Stomach (tissue), 4 donors: Measurements from ENCODE around the gene SLC25A33.

ENCODE experiments used
- EP300 ChIP-seq: sonication (generic); formaldehyde crosslinking; IDR thresholded peaks from one replicate; pipeline ENCODE4 v1.6.1; 2017; ENCODE audit warnings: antibody characterized with exemption
- POLR2A ChIP-seq, 4 donors: fragments of 450-650 bp; IDR thresholded peaks; one replicate each; pipeline ENCODE4 v1.6.1; 2016; ENCODE audit warnings: antibody characterized with exemption in 4 of 4, control low read depth in 2 of 4, mild to moderate bottlenecking in 1 of 4, moderate library complexity in 1 of 4
- POLR2AphosphoS5 ChIP-seq, 3 donors: sonication (generic); formaldehyde crosslinking; IDR thresholded peaks; one replicate each; pipeline ENCODE4 v1.6.1; 2016; ENCODE audit warnings: antibody characterized with exemption in 3 of 3
- TF ChIP-seq, protein P1 (sequence below), 7 experiments: fragments of 450-650 bp in 4 of 7; fragments of 200-600 bp in 3 of 7; sonication (generic) in 3 of 7; IDR thresholded peaks; one replicate each; pipeline ENCODE4 v1.5.1; 2016 to 2019; ENCODE audit warnings: antibody characterized with exemption in 7 of 7, control low read depth in 2 of 7, mild to moderate bottlenecking in 1 of 7

DNA sequence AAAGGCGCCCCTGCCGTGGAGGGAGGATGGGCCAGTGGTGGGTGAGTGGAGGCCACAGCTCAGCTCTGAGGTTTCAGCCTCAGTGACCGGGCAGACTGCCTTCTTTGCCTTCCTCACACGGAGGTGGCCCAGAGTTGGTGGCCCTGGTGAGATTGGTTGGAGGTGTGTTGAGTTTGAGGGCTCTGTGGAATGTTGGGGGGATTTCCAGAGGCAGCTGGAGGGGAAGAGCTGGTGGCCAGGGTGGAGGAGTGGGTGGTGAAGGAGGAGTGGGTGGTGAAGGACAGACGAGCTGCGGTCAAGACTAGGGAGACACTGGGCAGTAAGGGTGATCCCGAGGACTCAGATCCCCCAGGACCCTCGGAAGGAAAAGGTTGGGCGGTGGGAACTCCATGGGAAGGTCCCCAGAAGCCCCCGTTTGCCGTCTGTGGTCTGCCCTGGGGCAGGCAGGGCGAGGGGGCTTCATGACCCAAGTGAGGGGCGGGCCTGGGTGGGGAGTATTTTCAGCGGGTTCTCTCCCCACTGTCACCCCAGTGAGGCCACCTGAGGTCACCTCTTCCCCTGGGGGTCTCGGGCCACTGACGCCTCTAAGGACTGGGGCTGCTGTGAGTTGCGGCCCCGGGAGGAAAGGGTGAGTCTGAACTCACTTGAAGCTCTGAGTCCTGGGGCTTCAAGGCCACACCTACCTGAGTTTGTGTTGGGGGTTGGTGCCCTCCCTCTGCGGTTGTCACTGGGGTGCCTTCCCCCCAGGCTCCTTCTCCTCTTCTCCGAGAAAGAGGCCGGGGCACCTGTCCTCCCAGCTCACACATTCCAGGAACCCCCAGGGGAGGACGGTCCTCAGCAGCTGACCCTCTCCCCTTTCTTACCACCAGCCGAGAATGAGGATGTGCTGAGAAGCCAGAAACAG is 89.5 kb downstream of the SLC25A33 start:
- TF ChIP-seq, protein P1, sequence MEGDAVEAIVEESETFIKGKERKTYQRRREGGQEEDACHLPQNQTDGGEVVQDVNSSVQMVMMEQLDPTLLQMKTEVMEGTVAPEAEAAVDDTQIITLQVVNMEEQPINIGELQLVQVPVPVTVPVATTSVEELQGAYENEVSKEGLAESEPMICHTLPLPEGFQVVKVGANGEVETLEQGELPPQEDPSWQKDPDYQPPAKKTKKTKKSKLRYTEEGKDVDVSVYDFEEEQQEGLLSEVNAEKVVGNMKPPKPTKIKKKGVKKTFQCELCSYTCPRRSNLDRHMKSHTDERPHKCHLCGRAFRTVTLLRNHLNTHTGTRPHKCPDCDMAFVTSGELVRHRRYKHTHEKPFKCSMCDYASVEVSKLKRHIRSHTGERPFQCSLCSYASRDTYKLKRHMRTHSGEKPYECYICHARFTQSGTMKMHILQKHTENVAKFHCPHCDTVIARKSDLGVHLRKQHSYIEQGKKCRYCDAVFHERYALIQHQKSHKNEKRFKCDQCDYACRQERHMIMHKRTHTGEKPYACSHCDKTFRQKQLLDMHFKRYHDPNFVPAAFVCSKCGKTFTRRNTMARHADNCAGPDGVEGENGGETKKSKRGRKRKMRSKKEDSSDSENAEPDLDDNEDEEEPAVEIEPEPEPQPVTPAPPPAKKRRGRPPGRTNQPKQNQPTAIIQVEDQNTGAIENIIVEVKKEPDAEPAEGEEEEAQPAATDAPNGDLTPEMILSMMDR (IDR thresholded peaks at IDR 0.05): no peak
- TF ChIP-seq POLR2AphosphoS5 (IDR thresholded peaks at IDR 0.05): no peak
- no peak for TF ChIP-seq POLR2A (IDR thresholded peaks at IDR 0.05)
- TF ChIP-seq EP300: no peak
